ENCODE measurements around the gene KLRD1.

- TF ChIP-seq CTCF (IDR thresholded peaks at IDR 0.05) (no peak), POLR2A (IDR thresholded peaks at IDR 0.05) (no peak), EP300 (IDR thresholded peaks at IDR 0.05) (no peak)
Measured at GRCh38 chr12:10304161-10304574, 3.5 kb upstream of the KLRD1 start.
